ENCODE measurements around the gene PHYHD1.

PHYHD1 gene

GRCh38 chr9:128986671-128987070 is 65.9 kb downstream of the PHYHD1 start:
- DNase-seq = no peak

GRCh38 chr9:128987805-128988204 is 67.0 kb downstream of the PHYHD1 start:
- DNase-seq = no peak
